T-helper 9 cell (primary cell): ENCODE data around the gene HSPA12B.
A peak's percentile ranks its signal among the peaks of the same experiment; 100 is the strongest.

Experiments
- DNase-seq: peaks from one replicate; pipeline ENCODE4 v3.0.0-alpha.2; 2020

The HSPA12B gene

DNA sequence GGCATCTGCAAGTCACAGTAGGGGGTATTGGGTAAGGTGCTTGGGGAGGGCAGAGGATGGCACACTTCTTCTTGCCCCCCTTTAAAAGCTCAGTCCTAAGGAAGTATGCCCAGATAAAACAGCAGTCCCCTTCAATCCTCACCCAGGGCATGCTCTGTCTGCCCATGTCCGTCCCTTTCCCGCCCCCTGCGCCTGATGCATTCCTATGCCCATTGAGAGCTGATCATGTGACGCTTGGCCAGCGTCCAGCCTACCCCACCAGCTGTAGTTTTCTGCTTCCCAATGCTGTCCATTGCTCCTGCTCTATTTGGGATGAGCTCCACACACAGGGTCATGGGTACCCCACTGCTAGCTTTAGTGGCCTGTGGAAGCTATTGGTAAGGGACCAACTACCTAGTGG lies 28.4 kb upstream of the HSPA12B start:
- no peak for DNase-seq

DNA sequence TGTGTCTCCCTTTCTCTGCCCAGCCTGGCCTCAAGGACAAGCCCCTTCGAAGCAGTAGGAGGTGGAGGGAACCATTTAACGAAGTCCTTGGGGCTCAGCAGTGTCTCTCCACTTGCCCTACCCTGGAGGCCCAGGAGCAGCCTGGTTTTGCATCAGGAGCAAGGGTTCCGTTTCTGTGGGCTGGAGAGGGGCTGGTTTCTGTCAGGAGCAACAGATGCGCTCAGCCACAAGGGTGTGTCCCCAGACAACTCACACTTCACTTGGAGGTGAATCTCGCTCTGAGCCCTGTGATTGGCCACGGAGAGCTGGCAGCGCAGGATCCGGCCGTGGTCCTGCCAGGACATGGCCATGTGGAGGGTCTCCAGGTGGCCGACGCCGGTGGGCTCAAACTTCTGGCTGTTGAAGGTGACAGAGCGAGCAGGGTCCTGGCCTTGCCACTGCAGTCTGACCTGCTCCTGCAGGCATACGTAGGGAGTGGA lies 27.0 kb upstream of the HSPA12B start:
- no peak for DNase-seq

DNA sequence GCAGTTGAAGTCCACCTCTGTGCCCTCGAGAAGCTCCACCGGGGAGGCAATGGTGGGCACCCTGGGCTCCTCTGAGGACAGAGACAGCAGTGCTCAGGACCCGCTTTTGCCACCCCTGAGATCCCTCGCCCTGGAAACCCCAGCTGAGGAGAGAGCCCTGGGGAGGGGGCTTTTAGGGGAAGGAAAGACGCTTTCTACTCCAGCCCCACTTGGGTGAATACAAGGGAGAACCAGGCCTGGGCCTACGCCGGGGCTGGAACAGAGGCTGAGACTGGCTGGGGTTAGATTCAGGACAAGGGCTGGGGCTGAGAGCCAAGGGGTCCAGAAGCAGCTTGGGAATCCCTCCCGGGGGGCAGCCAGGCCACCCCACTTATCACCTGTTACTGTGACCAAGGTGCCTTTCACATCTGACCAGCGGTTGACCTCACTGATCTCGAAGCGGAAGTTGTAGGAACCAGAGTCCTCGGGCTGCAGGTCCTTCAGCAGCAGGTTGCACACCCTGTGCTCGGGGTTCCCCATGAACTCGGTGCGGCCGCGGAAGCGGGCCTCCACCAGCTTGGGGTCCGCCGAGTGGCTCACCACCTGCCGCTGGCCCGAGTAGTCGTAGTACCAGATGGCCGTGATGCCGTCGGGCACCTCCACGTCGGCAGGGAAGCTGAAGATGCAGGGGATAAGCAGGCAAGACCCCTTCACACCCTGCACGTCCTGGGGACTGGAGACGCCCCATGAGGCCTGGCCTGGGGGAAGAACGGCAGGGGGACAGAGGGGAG lies 26.3 kb upstream of the HSPA12B start:
- DNase-seq = no peak

DNA sequence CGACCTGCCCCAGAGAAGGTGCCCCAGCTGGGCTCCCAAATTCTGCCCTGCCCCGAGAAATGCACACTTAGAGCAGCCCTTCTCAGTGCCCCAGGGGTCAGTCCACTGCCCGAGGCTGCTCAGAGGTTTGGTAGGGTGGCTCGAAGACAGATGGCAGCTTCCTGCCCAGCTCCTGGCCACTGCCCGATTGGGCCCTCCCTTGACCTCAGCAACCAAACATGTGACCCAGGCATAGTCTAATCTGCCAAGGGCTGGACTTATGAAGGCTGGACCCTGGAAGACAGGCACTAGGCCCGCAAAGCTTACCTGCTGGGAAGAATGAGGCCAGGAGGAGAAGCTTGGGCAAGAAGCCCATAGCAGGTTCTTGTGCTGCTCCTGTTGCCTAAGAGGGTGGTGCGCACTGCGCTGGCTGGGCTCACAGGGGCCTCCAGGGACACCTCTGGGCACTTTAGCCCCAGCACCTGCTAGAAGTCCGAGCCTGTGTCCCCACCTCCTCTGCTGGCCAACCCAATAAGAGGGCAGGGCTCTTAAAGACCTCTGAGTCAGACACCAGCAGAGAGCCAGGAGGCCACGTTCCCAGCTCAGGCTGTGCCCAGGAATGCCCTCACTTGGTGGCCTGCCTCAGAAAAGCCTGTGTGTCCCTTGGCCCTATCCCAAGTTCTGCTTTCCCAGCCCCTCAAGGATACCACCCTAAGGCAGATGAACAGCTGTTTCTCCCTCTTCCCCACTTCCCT lies 25.5 kb upstream of the HSPA12B start:
- DNase-seq = no peak

DNA sequence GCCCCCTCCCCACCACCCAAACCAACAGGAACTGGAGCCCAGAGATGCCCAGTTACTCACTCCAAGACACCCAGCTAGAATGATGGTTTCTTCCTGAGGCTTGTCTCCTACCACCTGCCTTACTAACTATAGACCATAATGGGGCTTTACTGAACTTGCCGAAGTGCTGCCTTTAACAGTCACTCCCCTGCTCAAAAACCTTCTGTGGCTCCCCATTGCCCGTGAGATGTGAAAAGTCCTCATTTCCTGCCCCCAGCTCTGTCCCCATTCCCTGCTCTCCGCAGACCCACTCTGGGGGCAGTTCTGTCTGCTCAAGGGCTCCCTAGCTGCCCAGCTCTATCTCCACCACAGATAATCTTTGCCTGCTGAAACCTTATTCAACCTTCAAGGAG lies 25.0 kb upstream of the HSPA12B start:
- DNase-seq = no peak

DNA sequence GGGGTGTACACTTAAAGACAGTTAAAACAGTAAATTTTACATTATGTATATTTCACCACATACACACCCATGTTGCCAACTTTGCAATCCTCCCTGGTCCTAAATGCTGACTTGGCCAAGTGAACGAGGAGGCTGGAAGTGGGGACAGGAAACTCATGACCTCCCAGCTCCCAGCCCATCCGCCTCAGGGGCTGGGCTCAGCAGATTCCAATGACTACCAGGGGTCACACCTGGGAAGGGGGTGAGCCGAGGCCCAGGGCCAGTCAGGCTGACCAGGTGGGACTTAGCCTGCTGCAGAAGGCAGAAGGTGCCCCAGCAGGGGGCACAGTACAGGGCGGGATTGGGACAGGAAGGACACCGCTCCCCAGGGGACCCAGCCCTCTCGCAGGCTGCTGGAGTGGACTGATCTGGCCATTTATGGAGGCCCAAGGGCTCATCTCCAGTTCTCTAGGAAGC lies 22.4 kb upstream of the HSPA12B start:
- DNase-seq = no peak

DNA sequence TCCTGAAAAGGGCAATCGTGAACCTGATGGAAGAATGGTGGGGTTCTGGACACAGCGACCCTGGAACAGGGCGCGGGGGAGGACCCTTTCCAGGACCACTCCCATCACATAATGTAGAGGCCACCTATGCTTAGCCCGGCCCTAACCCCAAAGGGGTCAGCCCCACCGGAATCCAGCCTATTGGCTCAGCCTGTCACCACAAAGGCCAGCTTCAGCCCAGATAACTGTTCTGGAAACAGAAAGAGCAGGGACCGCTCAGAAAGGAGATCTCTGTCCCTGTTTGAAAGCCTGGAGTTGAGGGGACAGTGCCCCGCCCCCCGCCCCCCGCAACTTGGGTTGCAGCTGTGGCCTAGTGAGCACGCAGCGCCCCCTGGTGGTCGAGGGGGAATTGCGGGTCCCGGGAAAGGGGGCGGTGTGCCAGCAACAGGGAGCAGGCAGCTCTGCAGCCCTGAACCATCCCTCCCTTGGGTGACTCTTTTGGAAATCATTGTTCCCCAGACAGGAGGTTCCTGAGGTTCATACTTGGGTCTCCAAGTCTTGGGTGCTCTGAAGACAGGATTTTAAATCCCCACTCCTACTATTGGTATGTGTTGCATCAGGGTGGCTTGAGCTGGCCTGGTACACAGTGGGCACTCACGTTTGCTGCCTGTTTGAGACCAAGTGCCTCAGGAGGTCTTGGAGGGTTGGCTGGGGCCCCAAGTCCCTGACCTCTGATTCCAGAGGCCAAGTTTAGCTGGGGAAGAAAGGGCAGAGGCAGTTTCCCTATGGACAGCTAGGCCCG lies 21.6 kb upstream of the HSPA12B start:
- peak; percentile 82 for DNase-seq

DNA sequence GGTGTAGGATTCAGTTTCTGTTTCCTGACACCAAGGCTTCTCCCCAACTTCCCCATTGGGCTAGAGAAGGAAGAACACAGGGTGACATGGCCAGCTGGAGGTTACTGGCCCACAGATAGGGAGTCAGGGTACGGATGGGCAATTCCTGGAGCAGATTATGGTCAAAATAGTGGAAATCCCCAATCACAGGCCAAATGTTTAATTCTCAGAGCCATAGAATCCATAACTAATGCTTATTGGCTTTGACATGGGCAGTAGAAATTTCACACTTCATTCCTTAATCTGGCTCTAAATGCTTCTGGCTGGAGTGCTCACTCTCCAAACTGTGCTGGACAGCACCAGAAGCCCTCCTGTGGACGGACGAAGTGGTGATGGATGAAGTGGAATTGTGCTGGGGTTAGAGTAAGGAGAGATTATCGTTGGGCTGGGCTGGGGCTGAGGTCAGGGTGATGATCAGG lies 21.0 kb upstream of the HSPA12B start:
- DNase-seq = no peak

DNA sequence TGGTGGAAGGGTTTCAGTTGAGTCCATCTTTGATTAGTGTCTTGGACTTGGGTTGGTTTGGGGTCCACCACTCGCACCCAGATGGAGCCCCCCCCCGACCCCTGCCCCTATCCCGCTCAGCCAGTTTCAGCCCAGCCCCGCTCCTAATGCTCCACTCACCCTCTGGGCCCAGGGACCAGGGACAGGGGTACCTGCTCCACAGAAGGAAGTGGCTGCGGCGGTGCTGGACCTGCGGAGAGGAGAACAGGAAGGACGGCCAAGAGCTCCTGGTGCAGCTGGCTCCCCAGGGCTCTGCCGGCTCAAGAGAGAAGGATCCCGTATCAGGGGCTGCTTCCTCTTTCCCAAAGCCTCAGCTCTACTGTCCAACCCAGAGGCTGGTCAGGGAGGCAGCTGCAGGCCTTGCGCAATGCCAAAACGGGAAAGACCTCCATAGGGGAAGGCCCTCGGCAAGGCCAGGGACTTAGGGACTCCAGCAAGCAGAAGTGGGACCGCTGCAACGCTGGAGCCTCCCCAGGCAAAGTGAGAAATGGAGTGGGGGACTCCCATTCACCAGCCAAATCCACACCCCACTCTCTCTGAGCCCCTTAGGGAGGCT lies 20.1 kb upstream of the HSPA12B start, which contains the start of gene SIGLEC1:
Gene SIGLEC1, minus strand, starts transcription at position 322 of the 595 bp plus-strand sequence. CDS start 5,472 bp downstream, outside the sequence.
- DNase-seq = no peak

DNA sequence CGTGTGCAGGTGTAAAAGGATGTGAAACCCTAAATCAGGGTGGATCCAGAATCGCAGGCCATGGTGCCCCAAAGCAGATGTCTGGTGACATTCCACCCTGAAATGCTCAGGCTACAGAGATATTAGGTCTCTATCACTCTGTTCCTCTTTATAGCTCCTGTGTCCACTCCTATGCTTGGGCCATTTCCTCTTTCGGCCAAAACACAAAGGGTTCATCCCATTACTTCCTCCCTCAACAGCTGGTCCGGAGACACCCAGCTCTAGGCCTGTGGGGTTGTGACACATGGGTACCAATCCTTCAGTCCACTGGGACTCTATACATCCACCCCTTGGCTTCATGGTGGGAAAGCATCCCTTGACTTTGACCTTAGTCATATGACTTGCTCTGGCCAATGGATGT lies 18.4 kb upstream of the HSPA12B start:
- no peak for DNase-seq

DNA sequence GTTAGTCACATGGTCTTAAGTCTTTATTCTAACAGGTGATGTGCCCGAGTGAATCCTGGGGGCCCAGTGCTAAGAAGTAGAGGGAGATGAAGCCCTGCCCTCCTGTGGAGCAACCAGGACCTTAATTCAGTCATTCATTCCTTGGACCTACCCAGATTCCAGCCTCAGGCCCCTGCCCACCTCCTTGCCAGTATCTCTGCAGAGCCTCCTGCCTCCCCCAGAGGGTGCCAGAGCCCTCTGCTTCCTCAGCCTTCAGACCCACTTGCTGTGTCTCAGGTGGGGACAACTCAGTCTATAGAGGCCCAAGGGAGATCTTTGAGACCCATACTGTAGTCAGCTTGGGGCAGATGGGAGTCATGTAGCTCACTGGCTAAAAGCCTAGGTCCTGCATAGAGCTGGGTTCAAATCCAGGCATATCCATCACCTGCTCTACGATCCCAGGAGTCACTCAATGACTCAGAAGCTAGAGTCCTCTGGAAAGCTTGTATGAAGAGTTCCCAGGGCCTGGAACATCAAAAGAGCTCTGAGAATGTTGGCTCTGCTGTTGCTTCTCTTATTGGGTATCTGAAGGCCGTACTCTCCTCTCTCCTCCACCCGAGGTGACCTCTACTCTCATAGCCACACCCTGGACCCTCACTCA lies 16.2 kb upstream of the HSPA12B start:
- no peak for DNase-seq

DNA sequence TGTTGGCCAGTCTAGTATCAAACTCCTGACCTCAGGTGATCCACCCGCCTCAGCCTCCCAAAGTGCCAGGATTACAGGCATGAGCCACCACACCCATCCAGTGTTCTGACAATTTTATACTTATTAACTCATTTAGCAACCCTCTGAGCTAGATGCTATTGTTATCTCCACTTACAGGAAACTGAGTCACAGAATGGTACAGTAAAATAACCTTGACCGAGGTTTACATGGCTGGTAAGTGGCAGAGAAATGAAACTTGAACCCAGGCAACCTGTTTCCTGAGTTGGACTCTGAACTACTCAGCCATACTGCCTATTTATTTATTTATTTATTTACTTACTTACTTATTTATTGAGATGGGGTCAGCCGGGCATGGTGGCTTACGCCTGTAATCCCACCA lies 13.4 kb upstream of the HSPA12B start:
- DNase-seq = no peak

DNA sequence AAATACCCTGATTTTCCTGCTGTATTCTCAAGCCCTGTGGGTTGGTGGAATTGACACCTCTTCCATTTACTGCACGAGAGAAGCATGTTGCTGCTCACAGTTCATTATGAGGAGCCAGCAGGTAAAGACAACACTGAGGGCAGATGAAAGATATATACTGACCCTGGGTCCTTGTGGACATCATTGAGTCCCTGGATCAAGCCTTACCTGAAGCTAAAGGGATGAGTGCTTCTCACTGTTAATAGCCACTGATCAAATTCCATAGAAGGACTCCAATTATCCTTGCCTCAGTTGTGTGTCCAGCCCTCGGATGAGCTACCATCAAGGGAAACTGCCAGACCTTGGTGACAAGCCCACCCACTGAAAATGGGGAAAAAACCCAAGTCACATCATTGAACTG lies 12.4 kb upstream of the HSPA12B start:
- no peak for DNase-seq

DNA sequence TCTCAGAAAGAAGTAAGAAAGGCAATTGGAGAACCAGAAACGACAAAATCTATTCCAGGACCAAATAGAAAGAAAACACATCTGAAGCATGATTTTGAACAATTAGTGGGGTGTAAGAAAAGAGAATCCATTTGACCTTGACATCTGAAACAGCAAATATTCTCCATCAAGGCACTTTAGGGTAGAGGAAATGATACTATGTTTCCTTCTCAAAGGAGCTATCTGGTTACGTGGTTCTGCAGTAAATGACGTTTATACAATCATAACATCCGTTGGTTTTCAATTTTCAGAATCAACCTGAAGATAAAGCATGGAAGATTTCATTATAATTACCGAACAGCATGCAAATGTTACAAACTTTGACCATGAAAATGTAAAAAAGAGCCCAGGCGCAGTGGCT lies 11.9 kb upstream of the HSPA12B start:
- no peak for DNase-seq

DNA sequence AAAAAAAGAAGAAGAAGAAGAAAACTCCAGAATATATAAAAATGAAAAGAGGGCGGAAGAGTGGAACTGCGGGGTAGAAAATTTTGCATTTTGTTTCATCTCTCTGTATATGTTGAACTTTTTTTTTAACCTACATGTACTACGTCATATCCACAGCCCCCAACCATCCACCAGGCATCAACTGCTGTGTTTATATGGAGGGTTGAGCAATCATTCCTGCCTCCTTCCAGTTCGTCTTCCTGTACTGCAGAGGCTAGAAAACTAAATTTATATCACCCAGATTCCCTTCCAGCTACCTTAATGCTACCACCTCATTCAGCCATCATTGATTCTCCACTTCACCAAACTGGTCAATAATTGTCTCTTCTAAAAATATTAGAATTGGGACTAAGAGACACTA lies 10.6 kb upstream of the HSPA12B start:
- no peak for DNase-seq

DNA sequence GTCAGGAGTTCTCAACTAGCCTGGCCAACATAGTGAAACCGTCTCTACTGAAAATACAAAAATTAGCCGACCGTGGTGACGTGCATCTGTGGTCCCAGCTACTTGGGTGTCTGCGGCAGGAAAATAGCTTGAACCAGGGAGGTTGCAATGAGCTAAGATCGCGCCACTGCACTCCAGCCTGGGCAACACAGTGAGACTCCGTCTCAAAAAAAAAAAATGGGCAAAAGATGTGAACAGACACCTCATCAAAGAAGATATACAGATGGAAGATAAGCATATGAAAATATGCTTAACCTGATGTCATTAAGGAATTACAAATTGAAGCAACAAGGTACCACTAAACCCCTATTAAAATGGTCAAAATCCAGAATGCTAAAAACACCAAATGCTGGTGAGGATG lies 9.2 kb upstream of the HSPA12B start:
- no peak for DNase-seq

DNA sequence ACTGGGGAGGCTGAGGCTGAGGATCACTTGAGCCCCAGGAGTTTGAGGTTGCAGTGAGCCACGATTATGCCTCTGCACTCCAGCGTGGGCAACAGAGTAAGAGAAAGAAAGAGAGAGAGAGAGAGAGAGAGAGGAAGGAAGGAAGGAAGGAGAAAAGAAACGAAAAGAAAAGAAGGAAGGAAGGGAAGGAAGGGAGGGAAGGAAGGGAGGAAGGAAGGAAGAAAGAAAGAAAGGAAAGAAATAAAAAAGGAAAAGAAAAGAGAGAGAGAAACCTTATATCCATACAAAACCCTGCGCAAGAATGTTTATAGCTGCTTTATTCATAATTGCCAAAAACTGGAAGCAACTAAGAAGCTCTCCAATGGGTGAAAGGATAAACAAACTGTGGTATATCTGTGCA lies 8.1 kb upstream of the HSPA12B start:
- DNase-seq = no peak

DNA sequence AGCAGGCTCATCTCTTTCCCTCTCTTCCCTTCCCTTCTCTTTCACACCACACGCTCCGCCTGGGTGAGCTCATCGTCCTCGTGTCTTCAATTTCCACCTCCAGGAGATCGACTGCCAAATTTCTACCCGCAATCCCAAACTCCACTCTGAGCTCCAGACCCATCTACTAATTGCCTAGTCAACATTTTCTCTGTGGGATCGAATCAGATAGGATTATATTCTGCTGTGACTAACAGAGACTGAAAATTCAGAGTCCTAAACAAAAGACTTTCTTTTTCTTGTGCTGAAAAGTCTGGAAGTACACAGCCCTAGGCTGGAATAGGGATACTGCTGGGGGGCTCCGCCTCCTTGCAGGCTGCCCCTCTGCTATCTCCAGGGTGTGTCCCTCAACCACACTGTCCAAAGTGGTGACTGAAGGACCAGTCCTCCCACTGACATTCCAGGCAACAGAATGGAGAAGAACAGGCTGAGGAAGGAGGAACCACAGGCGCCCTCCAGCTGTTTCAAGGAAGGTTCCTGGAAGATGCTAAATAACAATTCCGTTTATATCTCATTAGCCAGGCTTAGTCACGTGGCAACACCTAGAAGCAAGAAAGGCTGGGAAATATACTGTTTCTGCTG lies 5.0 kb upstream of the HSPA12B start:
- DNase-seq = no peak

DNA sequence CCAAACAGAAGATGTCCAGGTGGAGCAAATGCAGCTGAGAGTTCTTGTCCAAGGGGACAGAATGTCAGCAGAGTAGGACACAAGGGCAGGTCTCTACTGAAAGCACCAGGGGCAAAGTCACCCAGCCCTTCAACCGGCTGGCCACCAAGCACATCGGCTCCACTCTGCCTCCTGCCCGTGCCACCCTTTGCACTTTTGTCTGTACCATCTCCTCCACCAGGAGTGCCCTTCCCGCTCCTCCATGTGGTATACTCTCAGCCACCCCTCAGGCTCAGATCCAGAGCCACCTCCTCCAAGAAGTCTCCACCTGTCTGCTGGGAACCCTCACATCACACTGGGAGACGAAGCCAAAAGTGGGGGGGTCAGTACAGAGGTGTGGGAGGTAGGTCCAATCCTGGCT lies 4.1 kb upstream of the HSPA12B start:
- DNase-seq = no peak

DNA sequence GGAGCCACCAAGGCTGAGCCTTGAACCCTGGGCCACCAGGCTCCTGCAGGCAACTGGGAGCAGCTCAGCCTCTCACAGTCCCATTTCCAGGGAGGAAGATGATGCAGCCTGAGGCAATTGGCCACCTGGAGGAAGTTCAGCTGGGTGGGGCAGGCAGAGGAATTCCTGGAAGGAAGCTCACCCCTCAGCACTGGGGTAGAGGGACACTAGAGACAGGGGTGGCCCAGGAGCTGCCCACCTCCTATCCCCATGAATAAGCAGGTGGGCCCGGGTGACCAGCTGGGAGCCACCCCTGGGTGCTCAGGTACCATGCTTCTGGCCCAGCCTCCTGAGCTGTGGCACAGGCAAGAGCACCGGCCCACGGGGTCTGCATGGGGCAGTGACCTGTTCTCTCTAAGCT lies 3.6 kb upstream of the HSPA12B start:
- DNase-seq = no peak

DNA sequence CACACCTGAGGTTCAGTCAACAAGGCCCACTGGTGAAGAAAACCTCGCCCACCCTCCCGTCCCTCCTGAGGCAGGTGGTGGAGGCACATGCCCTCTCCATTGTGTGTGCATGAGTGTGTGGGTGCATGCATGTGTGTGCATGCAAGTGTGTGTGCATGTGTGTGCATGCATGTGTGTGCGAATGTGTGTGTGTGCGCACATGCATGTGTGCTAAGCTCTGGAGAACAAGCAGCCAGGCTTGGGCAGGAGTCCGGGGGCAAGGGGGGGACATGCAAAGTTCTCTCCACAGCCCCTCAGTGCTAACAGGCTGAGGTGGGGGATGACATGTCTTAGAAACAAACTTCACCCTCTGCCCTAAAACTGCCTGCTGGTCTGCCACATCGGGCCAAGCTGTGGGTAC lies 3.1 kb upstream of the HSPA12B start:
- DNase-seq = no peak
